B cell (primary cell): ENCODE measurements around the gene UGT2A2.

Source experiments
- EZH2 ChIP-seq: IDR thresholded peaks from 2 replicates; pipeline ENCODE4 v1.6.1; 2012; ENCODE audit warnings: borderline replicate concordance, low read depth, mild to moderate bottlenecking, moderate library complexity, low read length; ENCODE audit not compliant: insufficient read depth, poor library complexity, severe bottlenecking
- TF ChIP-seq, protein P1 (sequence below): fragments of 200-600 bp; IDR thresholded peaks from one replicate; pipeline ENCODE4 v1.8.0; 2022; ENCODE audit warnings: antibody characterized with exemption, mild to moderate bottlenecking

DNA sequence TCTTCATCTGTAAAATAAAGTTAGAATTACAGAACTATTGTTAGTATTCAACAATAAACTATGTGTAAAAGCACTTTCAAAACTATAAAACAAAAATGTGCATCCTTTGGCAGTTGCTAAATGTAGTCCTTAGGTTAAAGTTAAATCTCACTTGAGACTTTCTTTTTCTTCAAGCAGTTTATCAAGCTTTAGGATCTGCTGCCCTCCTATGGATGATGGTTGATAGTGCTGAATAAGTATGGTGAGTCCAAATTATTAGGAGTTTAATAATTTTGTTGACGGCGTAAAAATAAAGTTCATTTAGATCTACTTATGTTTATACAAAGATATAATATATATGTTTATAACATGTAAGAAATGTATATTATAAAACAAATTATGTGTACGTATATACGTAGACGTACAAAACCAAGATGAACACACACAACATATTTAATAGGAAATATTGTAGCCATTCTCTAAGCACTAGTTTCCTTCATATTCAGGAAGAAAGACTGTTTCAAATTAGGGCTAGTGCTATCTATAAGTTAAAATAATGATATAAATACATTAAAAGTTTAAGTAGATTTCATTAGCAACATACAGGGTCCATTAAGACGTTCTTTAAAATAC is 22.3 kb downstream of the UGT2A2 start:
- TF ChIP-seq EZH2 = no peak
- TF ChIP-seq, protein P1, sequence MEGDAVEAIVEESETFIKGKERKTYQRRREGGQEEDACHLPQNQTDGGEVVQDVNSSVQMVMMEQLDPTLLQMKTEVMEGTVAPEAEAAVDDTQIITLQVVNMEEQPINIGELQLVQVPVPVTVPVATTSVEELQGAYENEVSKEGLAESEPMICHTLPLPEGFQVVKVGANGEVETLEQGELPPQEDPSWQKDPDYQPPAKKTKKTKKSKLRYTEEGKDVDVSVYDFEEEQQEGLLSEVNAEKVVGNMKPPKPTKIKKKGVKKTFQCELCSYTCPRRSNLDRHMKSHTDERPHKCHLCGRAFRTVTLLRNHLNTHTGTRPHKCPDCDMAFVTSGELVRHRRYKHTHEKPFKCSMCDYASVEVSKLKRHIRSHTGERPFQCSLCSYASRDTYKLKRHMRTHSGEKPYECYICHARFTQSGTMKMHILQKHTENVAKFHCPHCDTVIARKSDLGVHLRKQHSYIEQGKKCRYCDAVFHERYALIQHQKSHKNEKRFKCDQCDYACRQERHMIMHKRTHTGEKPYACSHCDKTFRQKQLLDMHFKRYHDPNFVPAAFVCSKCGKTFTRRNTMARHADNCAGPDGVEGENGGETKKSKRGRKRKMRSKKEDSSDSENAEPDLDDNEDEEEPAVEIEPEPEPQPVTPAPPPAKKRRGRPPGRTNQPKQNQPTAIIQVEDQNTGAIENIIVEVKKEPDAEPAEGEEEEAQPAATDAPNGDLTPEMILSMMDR = no peak
